ENCODE results near the gene PHTF2.
"Not testable (repeated sequence)": the region's sequence is repeated elsewhere in the genome, so short reads cannot be mapped to it uniquely, and the experiment has no call there.

Gene PHTF2

DNA sequence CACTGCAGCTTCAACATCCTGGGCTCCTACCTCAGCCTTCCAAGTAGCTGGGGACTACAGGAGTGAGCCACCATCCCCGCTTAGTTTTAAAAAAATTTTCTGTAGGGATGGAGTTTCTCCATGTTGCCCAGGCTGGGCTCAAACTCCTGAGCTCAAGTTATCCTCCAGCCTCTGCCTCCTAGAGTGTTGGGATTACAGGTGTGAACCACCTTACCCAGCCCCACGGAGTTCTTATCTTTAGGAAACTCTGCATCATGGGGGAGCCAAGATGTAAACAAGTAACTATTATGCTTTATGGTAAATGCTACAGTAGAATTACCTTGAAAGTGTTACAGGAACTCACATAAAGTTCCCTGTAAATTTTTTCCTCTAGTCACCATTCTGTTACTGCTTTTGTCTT lies 65.3 kb downstream of the PHTF2 start:
- Histone ChIP-seq H3K9ac (ENCODE audit: low read length) (no peak overlapping the region), H3K27me3 (ENCODE audit: control insufficient read depth, insufficient read depth, low read length) (no peaks in the 10 kb centered on the region), H3K4me1 (ENCODE audit: control insufficient read depth, low read depth, low read length) (peaks cover 9% of the 10 kb centered on the region), H3K36me3 (ENCODE audit: control insufficient read depth, low read depth, low read length) (no peaks in the 10 kb centered on the region), H3K9me3 (ENCODE audit: control insufficient read depth, low read depth, low read length) (no peaks in the 10 kb centered on the region), H3K27ac (ENCODE audit: low read length) (no peak overlapping the region), H3K4me3 (ENCODE audit: low read length) (no peak overlapping the region)

DNA sequence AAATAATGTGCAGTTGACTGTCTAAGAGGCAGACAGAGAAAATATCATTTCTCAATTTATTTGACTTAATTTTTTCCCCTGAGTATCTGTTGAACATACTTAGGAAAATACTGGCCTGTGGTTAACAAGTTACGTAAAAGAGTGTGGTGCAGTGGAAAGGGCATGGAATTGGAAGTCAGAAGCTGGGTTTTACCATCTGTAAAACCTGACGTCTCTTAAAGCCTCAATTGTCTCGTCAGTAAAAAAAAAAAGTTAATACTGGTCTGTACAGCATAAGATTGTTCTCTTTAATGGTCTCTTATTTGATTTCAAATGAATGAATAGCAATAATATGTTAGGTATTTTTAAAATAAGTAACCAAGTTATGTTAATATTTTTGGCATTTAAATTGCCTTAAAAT lies 67.8 kb downstream of the PHTF2 start:
- H3K9ac ChIP-seq (ENCODE audit: low read length): no peak overlapping the region
- no peaks in the 10 kb centered on the region for H3K36me3 ChIP-seq (ENCODE audit: control insufficient read depth, low read depth, low read length)
- H3K9me3 ChIP-seq (ENCODE audit: control insufficient read depth, low read depth, low read length): no peaks in the 10 kb centered on the region
- H3K4me3 ChIP-seq (ENCODE audit: low read length): no peak overlapping the region
- H3K4me1 ChIP-seq (ENCODE audit: control insufficient read depth, low read depth, low read length): peaks cover 9% of the 10 kb centered on the region
- no peaks in the 10 kb centered on the region for H3K27me3 ChIP-seq (ENCODE audit: control insufficient read depth, insufficient read depth, low read length)
- no peak overlapping the region for H3K27ac ChIP-seq (ENCODE audit: low read length)

DNA sequence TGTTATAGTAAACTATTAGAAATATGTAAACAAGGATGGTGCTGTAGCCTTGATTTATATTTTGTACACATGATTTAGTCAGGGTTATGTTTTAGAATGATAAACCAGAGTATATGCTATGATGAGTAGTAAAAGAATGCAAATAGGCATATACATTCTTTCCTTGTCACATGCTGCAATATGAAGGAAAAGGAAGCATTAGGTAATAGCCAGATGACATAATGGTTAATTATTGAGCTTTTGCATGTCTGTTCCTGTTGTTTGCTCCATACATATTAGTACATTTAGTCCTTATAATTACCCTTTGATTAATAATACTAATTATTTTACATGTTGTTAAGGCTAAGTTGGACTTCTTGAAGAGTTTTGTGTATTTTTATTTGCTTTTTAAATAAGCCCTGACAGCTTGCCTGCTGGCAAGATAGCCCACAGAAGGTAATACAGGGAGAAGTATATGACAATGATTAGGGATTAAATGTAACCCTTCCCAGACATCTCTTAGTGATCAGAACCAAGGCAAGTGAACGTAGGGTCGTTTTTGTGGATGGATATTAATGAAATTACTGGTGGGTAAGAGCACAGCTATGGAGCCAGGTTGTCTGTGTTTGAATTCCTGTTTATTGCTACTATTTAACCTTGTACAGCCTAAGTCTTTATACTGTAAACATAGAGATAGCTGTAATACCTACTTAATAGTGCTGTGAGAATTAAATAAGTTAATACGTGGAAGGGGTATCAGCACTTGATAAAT lies 68.4 kb downstream of the PHTF2 start:
- Histone ChIP-seq H3K27me3 (ENCODE audit: control insufficient read depth, insufficient read depth, low read length) (no peaks in the 10 kb centered on the region), H3K36me3 (ENCODE audit: control insufficient read depth, low read depth, low read length) (no peaks in the 10 kb centered on the region), H3K4me1 (ENCODE audit: control insufficient read depth, low read depth, low read length) (peaks cover 9% of the 10 kb centered on the region), H3K9me3 (ENCODE audit: control insufficient read depth, low read depth, low read length) (no peaks in the 10 kb centered on the region), H3K9ac (ENCODE audit: low read length) (no peak overlapping the region), H3K27ac (ENCODE audit: low read length) (no peak overlapping the region), H3K4me3 (ENCODE audit: low read length) (no peak overlapping the region)

DNA sequence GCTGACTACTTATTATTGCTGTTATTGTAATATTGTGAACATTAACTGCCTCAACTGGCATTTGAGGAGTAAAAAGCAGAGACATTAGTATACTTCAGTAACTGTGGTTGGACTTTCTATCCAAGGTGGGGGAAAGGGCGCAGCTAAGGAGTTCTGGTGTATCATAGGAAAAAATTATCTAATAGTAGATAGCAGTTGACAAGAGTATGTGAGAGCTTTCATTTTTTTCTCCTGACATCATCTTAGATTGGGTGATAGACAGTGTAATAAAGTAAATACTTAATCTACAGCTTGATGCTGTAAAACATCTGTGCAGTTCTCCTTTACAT lies 68.9 kb downstream of the PHTF2 start:
- Histone ChIP-seq H3K27ac (ENCODE audit: low read length) (no peak overlapping the region), H3K9me3 (ENCODE audit: control insufficient read depth, low read depth, low read length) (no peaks in the 10 kb centered on the region)

DNA sequence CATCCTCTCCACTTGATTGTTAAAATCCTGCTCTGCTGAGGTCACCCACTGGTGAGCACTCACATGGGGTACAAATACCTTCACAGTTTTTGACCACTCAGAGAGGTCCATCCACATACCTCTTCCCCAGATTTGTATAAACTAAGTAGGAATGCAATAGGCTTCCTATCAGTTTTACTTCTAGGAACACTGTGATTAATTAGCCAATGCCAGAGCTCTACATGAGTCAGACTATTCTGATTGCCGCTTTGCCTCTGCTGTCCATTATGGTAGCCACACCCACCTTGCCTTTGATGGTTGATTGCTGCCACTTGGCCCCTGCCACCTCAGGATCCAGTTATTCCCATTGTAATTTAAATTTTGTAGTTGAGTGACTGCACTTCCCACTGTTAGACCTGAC lies 73.7 kb downstream of the PHTF2 start:
- not testable (repeated sequence) for H3K9ac ChIP-seq (ENCODE audit: low read length); H3K4me1 ChIP-seq (ENCODE audit: control insufficient read depth, low read depth, low read length); H3K36me3 ChIP-seq (ENCODE audit: control insufficient read depth, low read depth, low read length); H3K9me3 ChIP-seq (ENCODE audit: control insufficient read depth, low read depth, low read length); H3K27me3 ChIP-seq (ENCODE audit: control insufficient read depth, insufficient read depth, low read length); H3K27ac ChIP-seq (ENCODE audit: low read length); H3K4me3 ChIP-seq (ENCODE audit: low read length)

More for the DNA sequence above, 68.9 kb downstream of the PHTF2 start:
- Histone ChIP-seq H3K9ac (ENCODE audit: low read length) (no peak overlapping the region), H3K4me3 (ENCODE audit: low read length) (no peak overlapping the region), H3K27me3 (ENCODE audit: control insufficient read depth, insufficient read depth, low read length) (no peaks in the 10 kb centered on the region), H3K4me1 (ENCODE audit: control insufficient read depth, low read depth, low read length) (peaks cover 8% of the 10 kb centered on the region), H3K36me3 (ENCODE audit: control insufficient read depth, low read depth, low read length) (no peaks in the 10 kb centered on the region)

DNA sequence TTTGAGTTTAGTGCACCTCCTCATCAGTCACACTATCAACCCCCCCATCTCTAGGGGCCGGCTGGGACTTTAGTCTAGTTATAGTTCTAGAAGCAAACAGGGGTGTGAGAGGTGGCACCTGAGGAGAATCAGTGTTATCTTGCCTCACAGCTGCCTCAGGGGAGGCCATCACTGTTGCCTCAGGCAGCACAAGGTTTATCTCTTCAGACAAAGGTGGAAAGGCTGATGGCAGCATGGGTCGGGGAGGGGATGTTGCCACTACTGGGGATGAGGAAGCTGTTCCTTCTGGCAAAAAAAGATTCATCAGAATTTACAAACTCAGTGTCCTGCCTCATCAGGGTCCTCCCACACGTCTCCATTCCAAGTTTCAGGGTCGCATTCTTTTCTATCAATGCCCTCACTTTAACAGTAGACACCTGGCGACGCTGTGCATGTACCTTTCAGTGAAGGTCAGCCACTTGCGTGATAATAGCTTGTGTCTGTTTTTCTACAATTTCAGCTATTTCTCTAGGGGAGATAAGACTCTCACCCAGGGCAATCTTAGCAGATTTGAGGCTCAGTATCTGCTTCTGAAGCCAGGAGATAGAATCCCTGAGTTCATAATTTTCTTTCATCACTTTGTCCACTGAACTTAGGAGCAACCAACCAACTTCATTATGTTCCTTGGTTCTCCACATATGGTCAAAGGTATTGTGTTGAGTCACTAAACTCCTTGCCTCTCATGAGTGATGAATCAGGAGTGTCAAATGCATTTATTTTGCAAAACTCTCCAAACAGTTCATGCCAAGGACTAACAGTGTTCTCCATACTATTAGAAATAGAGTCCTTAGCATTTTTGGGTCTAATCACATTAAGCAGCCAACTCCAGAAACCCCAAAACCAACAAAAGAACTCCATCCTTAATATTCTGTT lies 75.1 kb downstream of the PHTF2 start:
- H3K36me3 ChIP-seq (ENCODE audit: control insufficient read depth, low read depth, low read length); H3K27ac ChIP-seq (ENCODE audit: low read length); H3K9ac ChIP-seq (ENCODE audit: low read length); H3K27me3 ChIP-seq (ENCODE audit: control insufficient read depth, insufficient read depth, low read length); H3K9me3 ChIP-seq (ENCODE audit: control insufficient read depth, low read depth, low read length); H3K4me3 ChIP-seq (ENCODE audit: low read length); H3K4me1 ChIP-seq (ENCODE audit: control insufficient read depth, low read depth, low read length): not testable (repeated sequence)

DNA sequence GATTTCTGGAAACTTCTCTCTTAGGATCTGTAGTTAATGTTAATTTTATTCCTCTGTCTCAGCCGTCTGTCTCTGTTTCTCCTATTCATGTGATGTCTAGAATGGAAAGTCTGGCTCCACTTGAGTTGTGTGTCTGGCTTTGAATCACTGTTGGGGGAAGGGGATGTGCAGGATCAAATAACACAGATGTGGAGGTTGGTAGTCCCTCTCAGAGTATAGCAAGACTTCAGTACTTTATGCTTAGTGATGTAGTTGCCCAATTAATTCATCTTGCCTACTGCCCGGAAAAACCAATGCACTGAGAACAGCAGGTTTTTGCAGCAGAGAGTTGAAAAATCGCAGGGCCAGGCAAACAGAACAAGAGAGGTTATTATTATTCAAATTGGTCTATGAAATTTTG lies 79.2 kb downstream of the PHTF2 start:
- Histone ChIP-seq H3K4me1 (ENCODE audit: control insufficient read depth, low read depth, low read length) (no peaks in the 10 kb centered on the region), H3K36me3 (ENCODE audit: control insufficient read depth, low read depth, low read length) (no peaks in the 10 kb centered on the region), H3K27me3 (ENCODE audit: control insufficient read depth, insufficient read depth, low read length) (no peaks in the 10 kb centered on the region), H3K9me3 (ENCODE audit: control insufficient read depth, low read depth, low read length) (no peaks in the 10 kb centered on the region), H3K4me3 (ENCODE audit: low read length) (no peak overlapping the region), H3K9ac (ENCODE audit: low read length) (no peak overlapping the region), H3K27ac (ENCODE audit: low read length) (no peak overlapping the region)

DNA sequence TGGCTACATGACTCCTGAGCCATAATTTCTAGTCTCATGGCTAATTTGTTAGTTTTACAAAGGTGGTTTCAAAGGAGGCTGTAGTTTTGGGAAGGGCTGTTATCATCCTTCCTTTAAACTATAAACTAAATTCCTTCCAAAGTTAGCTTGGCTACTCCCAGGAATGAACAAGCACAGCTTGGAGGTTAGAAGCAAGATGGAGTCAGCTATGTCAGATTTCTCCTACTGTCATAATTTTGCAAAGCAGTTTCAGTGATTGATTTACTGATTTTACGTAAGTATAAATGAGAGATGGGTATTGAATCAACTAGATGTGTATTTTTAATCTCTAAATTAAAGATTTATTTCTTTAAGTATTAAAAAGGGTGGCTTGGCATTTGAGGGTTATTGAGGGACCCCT lies 79.9 kb downstream of the PHTF2 start:
- H3K27me3 ChIP-seq (ENCODE audit: control insufficient read depth, insufficient read depth, low read length): no peaks in the 10 kb centered on the region
- H3K27ac ChIP-seq (ENCODE audit: low read length): no peak overlapping the region
- no peak overlapping the region for H3K4me3 ChIP-seq (ENCODE audit: low read length)
- H3K9ac ChIP-seq (ENCODE audit: low read length): no peak overlapping the region
- H3K36me3 ChIP-seq (ENCODE audit: control insufficient read depth, low read depth, low read length): no peaks in the 10 kb centered on the region
- no peaks in the 10 kb centered on the region for H3K9me3 ChIP-seq (ENCODE audit: control insufficient read depth, low read depth, low read length)
- H3K4me1 ChIP-seq (ENCODE audit: control insufficient read depth, low read depth, low read length): no peaks in the 10 kb centered on the region

DNA sequence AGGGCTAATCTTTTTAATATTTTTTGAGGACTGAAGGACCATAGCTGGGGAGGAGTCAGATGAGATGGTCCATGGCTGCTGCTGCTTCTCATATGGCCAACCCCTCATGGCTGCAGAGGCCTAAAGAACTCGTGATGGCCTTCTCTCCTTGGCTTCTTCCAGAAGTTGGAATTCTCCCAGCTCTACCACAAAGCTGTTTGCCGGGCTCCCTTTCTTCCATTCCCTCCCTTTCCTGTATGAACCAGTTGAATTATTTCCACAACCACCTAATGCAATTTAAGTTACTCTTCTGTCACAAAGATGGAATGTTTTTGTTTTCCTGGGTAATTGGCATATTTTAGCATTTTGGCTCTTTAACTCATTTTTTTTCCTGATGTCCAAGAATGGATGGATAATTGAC lies 80.7 kb downstream of the PHTF2 start:
- Histone ChIP-seq H3K4me3 (ENCODE audit: low read length) (no peak overlapping the region), H3K27ac (ENCODE audit: low read length) (no peak overlapping the region), H3K36me3 (ENCODE audit: control insufficient read depth, low read depth, low read length) (no peaks in the 10 kb centered on the region), H3K9ac (ENCODE audit: low read length) (no peak overlapping the region), H3K4me1 (ENCODE audit: control insufficient read depth, low read depth, low read length) (no peaks in the 10 kb centered on the region), H3K9me3 (ENCODE audit: control insufficient read depth, low read depth, low read length) (no peaks in the 10 kb centered on the region), H3K27me3 (ENCODE audit: control insufficient read depth, insufficient read depth, low read length) (no peaks in the 10 kb centered on the region)

DNA sequence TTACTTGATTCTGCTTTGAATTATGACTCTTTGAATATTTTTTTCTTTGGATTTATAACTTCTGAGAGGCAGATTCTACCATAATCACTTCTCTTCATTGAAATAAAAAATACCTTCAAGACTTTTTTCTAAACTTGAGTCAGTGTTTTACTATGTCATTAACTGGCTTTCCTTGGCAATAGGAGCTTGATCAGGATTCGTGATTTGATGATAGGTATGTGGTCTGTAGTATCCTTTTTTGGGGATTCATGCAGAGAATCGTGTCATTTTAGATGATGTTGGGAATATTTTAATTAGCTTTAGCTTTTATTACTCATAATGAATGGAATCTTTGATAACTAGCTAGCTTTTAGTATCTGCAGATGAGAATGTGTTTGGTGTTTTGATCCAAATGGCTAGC lies 83.3 kb downstream of the PHTF2 start:
- no peaks in the 10 kb centered on the region for H3K4me1 ChIP-seq (ENCODE audit: control insufficient read depth, low read depth, low read length)
- no peak overlapping the region for H3K4me3 ChIP-seq (ENCODE audit: low read length)
- H3K27ac ChIP-seq (ENCODE audit: low read length): no peak overlapping the region
- H3K36me3 ChIP-seq (ENCODE audit: control insufficient read depth, low read depth, low read length): no peaks in the 10 kb centered on the region
- H3K27me3 ChIP-seq (ENCODE audit: control insufficient read depth, insufficient read depth, low read length): no peaks in the 10 kb centered on the region
- no peaks in the 10 kb centered on the region for H3K9me3 ChIP-seq (ENCODE audit: control insufficient read depth, low read depth, low read length)
- no peak overlapping the region for H3K9ac ChIP-seq (ENCODE audit: low read length)

DNA sequence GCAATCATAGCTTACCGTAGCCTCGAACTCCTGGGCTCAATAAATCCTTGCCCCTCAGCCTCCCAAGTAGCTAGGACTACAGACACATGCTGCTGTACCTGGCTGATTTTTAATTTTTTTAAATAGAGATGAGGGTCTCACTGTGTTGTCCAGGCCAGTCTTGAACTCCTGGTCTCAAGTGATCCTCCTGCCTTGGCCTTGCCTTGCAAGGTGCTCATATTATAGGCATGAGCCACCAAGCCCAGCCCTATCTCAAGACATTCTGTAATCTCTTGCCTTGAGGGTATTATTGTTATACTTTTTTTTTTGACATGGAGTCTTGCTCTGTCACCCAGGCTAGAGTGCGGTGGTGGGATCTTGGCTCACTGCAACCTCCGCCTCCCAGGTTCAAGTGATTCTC lies 86.6 kb downstream of the PHTF2 start:
- H3K4me3 ChIP-seq (ENCODE audit: low read length): no peak overlapping the region
- no peak overlapping the region for H3K9ac ChIP-seq (ENCODE audit: low read length)
- H3K27me3 ChIP-seq (ENCODE audit: control insufficient read depth, insufficient read depth, low read length): no peaks in the 10 kb centered on the region
- no peaks in the 10 kb centered on the region for H3K36me3 ChIP-seq (ENCODE audit: control insufficient read depth, low read depth, low read length)
- no peaks in the 10 kb centered on the region for H3K9me3 ChIP-seq (ENCODE audit: control insufficient read depth, low read depth, low read length)
- no peak overlapping the region for H3K27ac ChIP-seq (ENCODE audit: low read length)
- H3K4me1 ChIP-seq (ENCODE audit: control insufficient read depth, low read depth, low read length): peaks cover 3% of the 10 kb centered on the region

DNA sequence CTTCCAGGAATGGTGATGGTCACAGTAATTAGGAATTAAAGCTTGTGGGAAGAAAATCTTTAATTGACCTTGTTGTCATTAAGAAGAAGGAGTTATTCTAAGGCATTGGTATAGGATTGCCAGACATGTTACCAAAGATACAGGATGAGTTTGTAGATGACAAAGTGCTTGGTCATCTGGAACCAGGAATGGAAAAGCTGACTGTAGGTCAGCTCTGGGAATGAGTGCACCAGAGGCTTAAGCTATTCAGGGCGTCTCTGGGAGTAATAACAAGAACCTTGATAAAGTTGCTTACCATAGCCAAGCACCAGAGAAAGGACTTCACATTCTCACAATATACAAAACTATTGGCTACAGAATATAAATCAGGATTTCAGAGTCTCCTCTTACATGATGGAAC lies 89.0 kb downstream of the PHTF2 start:
- Histone ChIP-seq H3K4me1 (ENCODE audit: control insufficient read depth, low read depth, low read length) (peaks cover 3% of the 10 kb centered on the region), H3K9me3 (ENCODE audit: control insufficient read depth, low read depth, low read length) (no peaks in the 10 kb centered on the region), H3K27me3 (ENCODE audit: control insufficient read depth, insufficient read depth, low read length) (no peaks in the 10 kb centered on the region), H3K4me3 (ENCODE audit: low read length) (no peak overlapping the region), H3K36me3 (ENCODE audit: control insufficient read depth, low read depth, low read length) (no peaks in the 10 kb centered on the region), H3K9ac (ENCODE audit: low read length) (no peak overlapping the region), H3K27ac (ENCODE audit: low read length) (no peak overlapping the region)
